ENCODE measurements around the gene EBF3.

Gene EBF3

GRCh38 chr10:129971381-129972144, 7.5 kb upstream of the EBF3 start:
- TF ChIP-seq, protein P1, sequence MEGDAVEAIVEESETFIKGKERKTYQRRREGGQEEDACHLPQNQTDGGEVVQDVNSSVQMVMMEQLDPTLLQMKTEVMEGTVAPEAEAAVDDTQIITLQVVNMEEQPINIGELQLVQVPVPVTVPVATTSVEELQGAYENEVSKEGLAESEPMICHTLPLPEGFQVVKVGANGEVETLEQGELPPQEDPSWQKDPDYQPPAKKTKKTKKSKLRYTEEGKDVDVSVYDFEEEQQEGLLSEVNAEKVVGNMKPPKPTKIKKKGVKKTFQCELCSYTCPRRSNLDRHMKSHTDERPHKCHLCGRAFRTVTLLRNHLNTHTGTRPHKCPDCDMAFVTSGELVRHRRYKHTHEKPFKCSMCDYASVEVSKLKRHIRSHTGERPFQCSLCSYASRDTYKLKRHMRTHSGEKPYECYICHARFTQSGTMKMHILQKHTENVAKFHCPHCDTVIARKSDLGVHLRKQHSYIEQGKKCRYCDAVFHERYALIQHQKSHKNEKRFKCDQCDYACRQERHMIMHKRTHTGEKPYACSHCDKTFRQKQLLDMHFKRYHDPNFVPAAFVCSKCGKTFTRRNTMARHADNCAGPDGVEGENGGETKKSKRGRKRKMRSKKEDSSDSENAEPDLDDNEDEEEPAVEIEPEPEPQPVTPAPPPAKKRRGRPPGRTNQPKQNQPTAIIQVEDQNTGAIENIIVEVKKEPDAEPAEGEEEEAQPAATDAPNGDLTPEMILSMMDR (IDR thresholded peaks at IDR 0.05; ENCODE audit: borderline replicate concordance, insufficient read depth, low read depth, low read length): peak; percentile 44; the same call in 1 of the 2 replicates
- no peak overlapping the region for H3K4me3 ChIP-seq (ENCODE audit: low read depth, low read length)

DNA sequence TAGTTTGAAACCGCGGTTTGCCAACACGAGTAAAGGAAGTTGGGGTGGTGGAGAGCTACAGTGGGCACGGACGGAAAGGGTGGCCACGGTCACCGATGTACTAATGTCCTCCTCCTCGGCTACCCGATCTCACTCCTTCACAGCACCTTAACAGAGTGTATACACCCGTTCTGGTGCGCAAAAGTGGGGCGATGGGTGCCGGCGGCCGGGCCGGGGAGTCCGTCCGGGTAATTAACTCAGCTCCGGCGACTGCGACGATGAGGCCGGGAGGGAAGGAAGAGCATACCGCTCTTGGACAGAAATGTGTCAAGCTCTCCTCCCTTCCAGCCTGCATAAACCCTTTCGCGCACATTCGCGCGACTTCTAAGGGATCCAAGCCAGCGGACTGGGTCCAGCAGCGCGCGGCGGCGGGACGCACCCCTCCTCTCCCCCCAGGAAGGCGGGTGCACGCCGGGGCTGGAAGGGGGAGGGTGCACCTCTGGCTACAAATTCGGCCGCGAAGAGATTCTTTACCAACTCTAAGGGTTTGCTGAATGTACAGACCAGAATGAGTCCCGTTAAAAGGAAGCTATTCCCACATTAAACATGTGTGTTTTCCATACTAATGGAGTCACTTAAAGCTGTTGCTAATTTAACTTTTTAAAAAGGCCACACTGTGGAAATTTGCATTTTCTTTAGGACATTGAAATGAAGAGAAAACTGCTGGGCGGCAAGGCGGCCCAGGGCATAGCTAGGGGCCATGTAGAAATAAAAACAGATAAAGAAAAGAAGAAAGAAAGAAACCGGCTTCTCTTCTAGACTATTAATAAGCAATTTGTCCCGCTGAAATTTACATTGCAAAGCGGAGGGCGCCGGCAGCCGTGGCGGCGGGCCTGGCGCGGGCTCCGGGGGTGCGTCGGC, 6.6 kb upstream of the EBF3 start:
- TF ChIP-seq, protein P1 (IDR thresholded peaks at IDR 0.05; ENCODE audit: borderline replicate concordance, insufficient read depth, low read depth, low read length): no peak
- no peak overlapping the region for H3K4me3 ChIP-seq (ENCODE audit: low read depth, low read length)

DNA sequence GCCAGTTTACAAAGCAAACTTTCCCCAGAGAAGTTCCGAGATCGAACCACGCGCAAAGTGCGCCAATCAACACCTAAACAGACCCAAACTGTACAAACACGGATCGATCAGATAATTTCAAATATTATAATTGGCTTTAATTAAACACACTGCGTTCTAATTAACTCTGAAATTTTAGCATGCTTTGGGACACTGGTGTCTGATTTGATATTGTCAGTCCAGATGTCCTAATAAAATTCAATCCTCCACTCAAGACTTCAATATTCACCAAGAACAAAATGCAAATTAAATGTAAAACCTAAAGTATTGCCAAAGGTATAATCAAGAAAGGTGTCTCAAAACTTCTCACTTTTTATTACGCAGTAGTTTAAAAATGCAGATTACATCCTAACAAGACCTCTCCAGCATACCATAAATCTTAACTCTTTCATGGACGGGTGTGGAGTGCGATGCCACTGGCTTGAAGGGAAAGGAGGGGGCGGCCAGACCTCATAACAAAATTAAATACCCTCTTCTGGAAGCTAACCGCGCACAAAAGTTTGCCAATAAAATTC, 5.9 kb upstream of the EBF3 start:
- H3K4me3 ChIP-seq (ENCODE audit: low read depth, low read length): no peak overlapping the region
- TF ChIP-seq, protein P1 (IDR thresholded peaks at IDR 0.05; ENCODE audit: borderline replicate concordance, insufficient read depth, low read depth, low read length): no peak

GRCh38 chr10:129969184-129969910, 5.3 kb upstream of the EBF3 start:
- TF ChIP-seq, protein P1 (IDR thresholded peaks at IDR 0.05; ENCODE audit: borderline replicate concordance, insufficient read depth, low read depth, low read length): no peak
- H3K4me3 ChIP-seq (ENCODE audit: low read depth, low read length): no peak overlapping the region

- TF ChIP-seq, protein P1 (IDR thresholded peaks at IDR 0.05; ENCODE audit: borderline replicate concordance, insufficient read depth, low read depth, low read length): peak; percentile 22; the same call in 1 of the 2 replicates
- H3K4me3 ChIP-seq (ENCODE audit: low read depth, low read length): no peak overlapping the region
Observed at GRCh38 chr10:129968853-129969183, 4.7 kb upstream of the EBF3 start.

DNA sequence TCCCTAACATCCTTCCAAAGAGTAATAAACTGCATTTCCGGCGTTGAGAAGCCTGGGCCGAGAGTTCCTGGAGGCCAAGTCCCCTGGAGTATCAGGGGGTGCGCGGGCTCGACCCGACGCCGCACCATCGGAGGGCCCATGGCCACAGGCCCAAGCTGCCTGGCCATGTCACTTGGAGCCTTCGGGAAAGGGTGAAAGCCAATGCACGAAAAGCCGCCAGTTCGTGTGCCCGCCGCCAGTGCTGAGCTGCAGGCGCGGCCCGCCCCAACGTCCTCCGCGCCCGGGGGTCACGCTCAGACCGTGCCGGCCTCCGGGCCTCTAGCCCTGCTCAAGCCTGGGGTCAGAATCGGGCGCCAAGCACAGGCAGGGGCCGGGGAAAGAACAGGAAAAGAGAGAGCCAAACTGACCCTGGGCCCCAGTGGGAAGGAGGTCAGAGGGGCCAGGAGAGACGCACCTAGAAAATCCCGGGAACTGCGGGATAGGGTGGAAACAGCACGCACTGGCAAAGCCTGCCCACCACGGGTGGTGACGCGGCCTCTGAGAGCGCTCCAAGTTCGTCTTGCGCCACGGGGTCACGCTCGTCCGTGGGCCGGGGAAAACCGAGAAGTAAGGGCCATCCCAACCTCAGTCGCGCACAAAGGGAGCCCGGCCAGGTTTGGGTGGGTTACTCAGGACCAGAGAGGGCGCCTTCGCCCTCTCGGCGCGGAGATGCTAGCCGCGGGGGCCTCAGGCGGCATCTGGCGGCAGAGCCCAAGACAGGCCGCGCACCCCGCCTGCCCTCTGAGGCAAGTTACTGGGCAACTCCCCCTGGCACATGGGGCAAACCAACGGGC, 4.2 kb upstream of the EBF3 start:
- no peak overlapping the region for H3K4me3 ChIP-seq (ENCODE audit: low read depth, low read length)
- TF ChIP-seq, protein P1 (IDR thresholded peaks at IDR 0.05; ENCODE audit: borderline replicate concordance, insufficient read depth, low read depth, low read length): no peak

Data from GM12875 (cell line).